ENCODE measurements around the gene RILPL2. TPM values are rescaled to one million over a fixed set of nuclear protein-coding genes. Genes with fewer than 3 reads are reported as not detected.
"Not testable (repeated sequence)": the region's sequence is repeated elsewhere in the genome, so short reads cannot be mapped to it uniquely, and the experiment has no call there.

The RILPL2 gene
- total and polyA plus RNA-seq, 12 donors, result 1.5 to 3.5 (median 2.1) TPM

GRCh38 chr12:123387508-123388176 is 48.8 kb downstream of the RILPL2 start:
- Histone ChIP-seq H3K27me3 (no peaks in the 10 kb centered on the region), H3K27ac (peak overlapping the region; percentile 55 to 99 (median 94)), H3K4me3 (peak overlapping the region in 9 of 10 donors; percentile 40 to 75 (median 64)), H3K4me1 (peaks cover 8 to 71% (median 50%) of the 10 kb centered on the region in 9 donors), H3K36me3 (peaks cover 0 to 25% (median 11%) of the 10 kb centered on the region in 9 donors), H3K9me3 (no peaks in the 10 kb centered on the region)
- ATAC-seq (no peak), DNase-seq (no peak)
- TF ChIP-seq CTCF (IDR thresholded peaks at IDR 0.05), result no peak
- intact Hi-C loops (cut with DNase I), result loop anchor here in 2 of 10 donors (5.0 kb wide), 2 partner anchors 45 to 195 kb away; partner anchors contain the start of gene TMED2 (in 1 of the 2)
- 51 to 56% methylated on average over 8 of the region's 8 CpGs for WGBS, 2 donors

- peaks cover 8 to 51% (median 36%) of the 10 kb centered on the region in 9 donors for H3K4me1 ChIP-seq
- H3K36me3 ChIP-seq, H3K4me3 ChIP-seq, ATAC-seq, H3K9me3 ChIP-seq, H3K27me3 ChIP-seq, H3K27ac ChIP-seq, DNase-seq: not testable (repeated sequence)
- intact Hi-C loops (cut with DNase I), result loop anchor here in 2 of 10 donors (5.0 kb wide), 2 partner anchors 47 to 197 kb away; partner anchors contain the start of gene TMED2 (in 1 of the 2)
- 93% methylated on average over 9 of the region's 9 CpGs for WGBS, 2 donors
These were observed 50.9 kb downstream of the RILPL2 start for GRCh38 chr12:123385536-123385935.

GRCh38 chr12:123384994-123385376 is 51.5 kb downstream of the RILPL2 start:
- Histone ChIP-seq H3K27me3 (no peaks in the 10 kb centered on the region), H3K27ac (peak overlapping the region in 4 of 10 donors; percentile 50 to 87 (median 78))
- no peak for TF ChIP-seq CTCF (IDR thresholded peaks at IDR 0.05)

GRCh38 chr12:123384318-123384993 is 52.0 kb downstream of the RILPL2 start:
- Histone ChIP-seq H3K4me1 (peaks cover 8 to 42% (median 27%) of the 10 kb centered on the region in 9 donors), H3K36me3 (no peaks in the 10 kb centered on the region), H3K27me3 (no peaks in the 10 kb centered on the region), H3K9me3 (no peaks in the 10 kb centered on the region), H3K4me3 (peak overlapping the region; percentile 70 to 91 (median 82)), H3K27ac (peak overlapping the region in 9 of 10 donors; percentile 50 to 87 (median 79))
- no peak for TF ChIP-seq CTCF (IDR thresholded peaks at IDR 0.05)
- ATAC-seq (peak in 1 of 8 donors; percentile 1), DNase-seq (peak in 1 of 2 donors; percentile 36)
- 1 to 2% methylated on average over 41 of the region's 41 CpGs for WGBS, 2 donors
- intact Hi-C loops (cut with DNase I), result loop anchor here in 3 of 10 donors (1.0 to 5.0 kb wide), 3 partner anchors 19 to 198 kb away; partner anchors contain the start of genes RILPL1 (in 1 of the 3) and TMED2 (in 1 of the 3)

More at GRCh38 chr12:123384994-123385376, 51.5 kb downstream of the RILPL2 start:
- whole genome bisulfite sequencing, 2 donors, result 5 to 9% methylated on average over 1 of the region's 1 CpG
- no peak for ATAC-seq
- H3K4me3 ChIP-seq, result peak overlapping the region in 9 of 10 donors; percentile 70 to 91 (median 82)
- no peak for DNase-seq
- peaks cover 8 to 46% (median 30%) of the 10 kb centered on the region in 9 donors for H3K4me1 ChIP-seq
- intact Hi-C loops (cut with DNase I), result loop anchor here in 5 of 10 donors (1.0 to 5.0 kb wide), 4 partner anchors 20 to 197 kb away; partner anchors contain the start of genes TMED2 (in 2 of the 5) and RILPL1 (in 1 of the 5)
- H3K9me3 ChIP-seq, result no peaks in the 10 kb centered on the region
- no peaks in the 10 kb centered on the region for H3K36me3 ChIP-seq
